Measurements from ENCODE around the gene CPN1.

DNA sequence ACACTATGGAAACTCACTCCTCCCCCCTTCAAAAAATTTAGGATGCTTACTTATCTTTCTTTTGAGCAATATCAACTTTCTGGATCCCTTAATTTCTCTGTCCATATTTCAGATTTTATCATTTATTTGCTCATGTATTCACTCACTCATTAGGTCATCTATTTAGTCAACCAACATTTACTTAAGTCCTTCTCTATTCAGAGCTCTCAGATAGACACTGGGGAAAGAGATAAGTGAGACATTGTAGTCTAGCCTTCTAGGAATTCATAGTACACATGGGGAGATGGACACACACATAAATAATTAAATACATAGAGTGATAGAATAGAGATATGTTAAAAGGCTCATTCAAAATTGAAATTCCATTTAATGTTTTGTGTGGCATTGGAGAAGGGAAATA, 9.2 kb downstream of the CPN1 start:
- TF ChIP-seq, protein P1, sequence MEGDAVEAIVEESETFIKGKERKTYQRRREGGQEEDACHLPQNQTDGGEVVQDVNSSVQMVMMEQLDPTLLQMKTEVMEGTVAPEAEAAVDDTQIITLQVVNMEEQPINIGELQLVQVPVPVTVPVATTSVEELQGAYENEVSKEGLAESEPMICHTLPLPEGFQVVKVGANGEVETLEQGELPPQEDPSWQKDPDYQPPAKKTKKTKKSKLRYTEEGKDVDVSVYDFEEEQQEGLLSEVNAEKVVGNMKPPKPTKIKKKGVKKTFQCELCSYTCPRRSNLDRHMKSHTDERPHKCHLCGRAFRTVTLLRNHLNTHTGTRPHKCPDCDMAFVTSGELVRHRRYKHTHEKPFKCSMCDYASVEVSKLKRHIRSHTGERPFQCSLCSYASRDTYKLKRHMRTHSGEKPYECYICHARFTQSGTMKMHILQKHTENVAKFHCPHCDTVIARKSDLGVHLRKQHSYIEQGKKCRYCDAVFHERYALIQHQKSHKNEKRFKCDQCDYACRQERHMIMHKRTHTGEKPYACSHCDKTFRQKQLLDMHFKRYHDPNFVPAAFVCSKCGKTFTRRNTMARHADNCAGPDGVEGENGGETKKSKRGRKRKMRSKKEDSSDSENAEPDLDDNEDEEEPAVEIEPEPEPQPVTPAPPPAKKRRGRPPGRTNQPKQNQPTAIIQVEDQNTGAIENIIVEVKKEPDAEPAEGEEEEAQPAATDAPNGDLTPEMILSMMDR (IDR thresholded peaks at IDR 0.05; ENCODE audit: insufficient read depth, low read depth, low read length), result no peak
- no peak for TF ChIP-seq EZH2 (IDR thresholded peaks at IDR 0.05; ENCODE audit: insufficient read depth, low read length)
